A549 (cell line): ENCODE results near the gene H19. TPM values are rescaled to one million over a fixed set of nuclear protein-coding genes. Genes with fewer than 3 reads are reported as not detected.

ENCODE experiments used
- ATAC-seq, 2 experiments: fragments of 200-7000 bp in 1 of 2; fragments of >200 bp in 1 of 2; cut with Nextera tagmentation in 1 of 2; cut with Tn5 transposase in 1 of 2; 3 replicates each; pipeline versions ENCODE4 v1.8.0 to v1.9.1; 2018 to 2020; ENCODE audit warnings: mild to moderate bottlenecking in 1 of 2, moderate library complexity in 1 of 2
- CTCF ChIA-PET: fragments of 300-600 bp; sonication (Branson Sonifier 250); formaldehyde crosslinking; extraction: SDS; loops from one replicate; lab custom pipeline; 2021; ENCODE audit warnings: antibody characterized with exemption, inconsistent platforms; lab: Yijun Ruan, JAX
- POLR2A ChIA-PET: fragments of 350-600 bp; formaldehyde crosslinking; extraction: SDS; loops from one replicate; lab custom pipeline; 2021; ENCODE audit warnings: antibody characterized with exemption, inconsistent platforms; lab: Yijun Ruan, JAX
- DNase-seq, 2 experiments: peaks; one replicate each; pipeline versions ENCODE4 v3.0.0 to v3.0.0-alpha.2; 2011 to 2016; ENCODE audit warnings: low read depth in 1 of 2, low spot score in 1 of 2
- FAIRE-seq: peaks from 2 replicates; lab custom pipeline; 2011; peaks lifted over from hg19 to GRCh38; lab: Jason Lieb, UNC
- H3K27ac ChIP-seq, 2 experiments: fragments of >200 bp; sonication (Bioruptor Twin); formaldehyde crosslinking; 3 replicates each; pipeline ENCODE4 v1.5.1; 2016 to 2017
- H3K4me1 ChIP-seq: fragments of >200 bp; sonication (Bioruptor Twin); formaldehyde crosslinking; 3 replicates; pipeline ENCODE4 v1.6.1; 2016
- H3K4me2 ChIP-seq: fragments of >200 bp; sonication (Bioruptor Twin); formaldehyde crosslinking; 3 replicates; pipeline ENCODE4 v1.6.1; 2016
- H3K4me3 ChIP-seq: fragments of >200 bp; sonication (Bioruptor Twin); formaldehyde crosslinking; 3 replicates; pipeline ENCODE4 v1.5.1; 2016
- H3K9me3 ChIP-seq: fragments of >200 bp; sonication (Bioruptor Twin); formaldehyde crosslinking; 3 replicates; pipeline ENCODE4 v1.6.1; 2016
- CEBPB ChIP-seq, 2 experiments: fragments of >200 bp in 1 of 2; sonication (Bioruptor Twin) in 1 of 2; formaldehyde crosslinking in 1 of 2; IDR thresholded peaks; 2 replicates each; pipeline ENCODE4 v1.6.1; 2012 to 2016
- CHD4 ChIP-seq: fragments of 200-600 bp; sonication (generic); IDR thresholded peaks from 2 replicates; pipeline ENCODE4 v1.6.1; 2016; ENCODE audit warnings: antibody characterized with exemption, mild to moderate bottlenecking, borderline replicate concordance
- EHMT2 ChIP-seq: fragments of 200-600 bp; sonication (generic); IDR thresholded peaks from 2 replicates; pipeline ENCODE4 v1.6.1; 2016; ENCODE audit warnings: antibody characterized with exemption, low read depth, mild to moderate bottlenecking, moderate library complexity
- FOSL2 ChIP-seq, 2 experiments: fragments of 450-650 bp in 1 of 2; fragments of >200 bp in 1 of 2; sonication (Bioruptor Twin) in 1 of 2; formaldehyde crosslinking; IDR thresholded peaks; 2 replicates each; pipeline versions ENCODE4 v1.5.0 to v1.6.1; 2016 to 2020; ENCODE audit warnings: mild to moderate bottlenecking in 1 of 2, moderate library complexity in 1 of 2
- GATA3 ChIP-seq: IDR thresholded peaks from 2 replicates; pipeline ENCODE4 v1.6.1; 2012; ENCODE audit warnings: borderline replicate concordance
- HDAC2 ChIP-seq: fragments of 200-600 bp; sonication (generic); IDR thresholded peaks from 2 replicates; pipeline ENCODE4 v1.6.1; 2016
- HEYL ChIP-seq: fragments of 250-450 bp; sonication (Bioruptor Pico); IDR thresholded peaks from 2 replicates; pipeline ENCODE4 v1.8.0; 2021; ENCODE audit warnings: mild to moderate bottlenecking, moderate library complexity
- HOXB13 ChIP-seq: fragments of 250-450 bp; sonication (Bioruptor Pico); IDR thresholded peaks from 2 replicates; pipeline ENCODE4 v1.5.0; 2020; ENCODE audit warnings: low read depth, mild to moderate bottlenecking, moderate library complexity
- KDM1A ChIP-seq: fragments of 200-600 bp; sonication (generic); IDR thresholded peaks from 2 replicates; pipeline ENCODE4 v1.6.1; 2016; ENCODE audit warnings: low read depth, mild to moderate bottlenecking
- POLR2A ChIP-seq: IDR thresholded peaks from 2 replicates; pipeline ENCODE4 v1.6.1; 2012; ENCODE audit warnings: mild to moderate bottlenecking, low read length
- POLR2AphosphoS2 ChIP-seq: conservative IDR thresholded peaks from 2 replicates; pipeline ENCODE4 v1.6.1; 2012; ENCODE audit warnings: low read length, improper control_type of control experiment, inconsistent platforms
- RCOR1 ChIP-seq: fragments of 150-350 bp; IDR thresholded peaks from 2 replicates; pipeline ENCODE4 v1.6.1; 2014; ENCODE audit warnings: antibody characterized with exemption, low read length, low read depth
- RFX5 ChIP-seq: fragments of 450-650 bp; IDR thresholded peaks from 2 replicates; pipeline ENCODE4 v1.7.1; 2014; ENCODE audit warnings: antibody characterized with exemption, mild to moderate bottlenecking, moderate library complexity
- RNF2 ChIP-seq: fragments of 200-600 bp; sonication (generic); IDR thresholded peaks from 2 replicates; pipeline ENCODE4 v1.6.1; 2016; ENCODE audit warnings: low read depth, mild to moderate bottlenecking, antibody characterized with exemption, moderate library complexity, borderline replicate concordance
- ZC3H11A ChIP-seq: fragments of 450-650 bp; IDR thresholded peaks from 2 replicates; pipeline ENCODE4 v1.6.1; 2014; ENCODE audit warnings: antibody characterized with exemption, mild to moderate bottlenecking
- WGBS: methylation state at CpG from one replicate; pipeline ENCODE4 v1.1.6; 2017; ENCODE audit errors: missing lambda C conversion rate; 5-methylcytosine and 5-hydroxymethylcytosine counted together
- polyA plus RNA-seq, 4 experiments: library from polyadenylated mRNA; depleted of rRNA in 3 of 4; stranded (reverse); fragments of >200 nt; fragmentation: RNase III in 1 of 4; extraction: RNeasy Plus Mini Kit Qiagen cat#74134 plus additional on column Dnase treatment in 1 of 4; gene quantifications; 2 replicates in 3 of 4; 3 replicates in 1 of 4; pipeline ENCODE4 v1.2.3, GENCODE V29; 2011 to 2017
- small RNA-seq, 6 experiments: library from RNA; depleted of rRNA; stranded (forward); fragments of <200 nt; gene quantifications; one replicate each; pipeline ENCODE3, GENCODE V24; 2012
- TF ChIP-seq, protein P1 (sequence below): fragments of >200 bp; sonication (Bioruptor Twin); formaldehyde crosslinking; IDR thresholded peaks from 2 replicates; pipeline ENCODE4 v1.6.1; 2016
- TF ChIP-seq, protein P2 (sequence below): IDR thresholded peaks from 2 replicates; pipeline ENCODE4 v1.6.1; 2012; ENCODE audit warnings: low read depth, borderline replicate concordance
- TF ChIP-seq, protein P3 (sequence below): IDR thresholded peaks from 2 replicates; pipeline ENCODE4 v1.6.1; 2012
- TF ChIP-seq, protein P4 (sequence below): fragments of >200 bp; sonication (Bioruptor Twin); formaldehyde crosslinking; IDR thresholded peaks from 3 replicates; pipeline ENCODE4 v1.6.1; 2016

H19 gene
- polyA plus RNA-seq, 2 of the 4 experiments (the other 2 are of a cell fraction) = 16.6 to 37.1 TPM

DNA sequence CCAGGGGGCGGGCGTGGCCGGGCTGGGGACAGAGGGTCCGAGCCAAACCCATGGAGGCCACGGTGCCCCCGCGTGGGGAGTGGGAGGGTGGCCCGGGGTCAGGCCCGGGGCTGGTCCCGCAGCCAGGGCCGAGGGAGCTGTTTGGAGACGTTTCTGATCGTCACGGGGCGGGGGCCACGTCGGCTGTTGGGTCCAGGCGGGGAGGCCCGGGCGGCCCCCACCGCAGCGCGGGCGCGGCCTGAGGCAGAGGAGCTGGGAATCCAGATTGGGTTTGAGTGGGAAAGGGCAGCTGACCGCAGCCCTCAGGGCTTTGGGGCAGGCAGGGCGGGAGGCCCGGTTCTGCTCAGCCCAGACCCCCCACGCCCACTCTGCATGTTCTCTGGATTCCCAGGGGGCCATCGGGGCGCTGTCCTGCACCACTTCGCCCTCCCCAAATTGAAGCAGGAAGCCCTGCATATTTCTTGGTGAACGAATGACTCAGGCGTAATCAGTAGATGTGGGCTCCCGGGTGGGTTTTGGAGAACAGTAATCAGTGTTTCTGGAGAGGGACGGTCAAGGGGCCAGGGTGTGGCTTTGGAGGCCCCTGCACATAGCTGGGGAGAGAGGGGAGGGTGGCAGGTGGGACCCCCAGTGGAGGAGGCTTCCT, 49.9 kb downstream of the H19 start (continued):
- TF ChIP-seq CHD4 (no peak), CEBPB (IDR thresholded peaks at IDR 0.05) (no peak)

DNA sequence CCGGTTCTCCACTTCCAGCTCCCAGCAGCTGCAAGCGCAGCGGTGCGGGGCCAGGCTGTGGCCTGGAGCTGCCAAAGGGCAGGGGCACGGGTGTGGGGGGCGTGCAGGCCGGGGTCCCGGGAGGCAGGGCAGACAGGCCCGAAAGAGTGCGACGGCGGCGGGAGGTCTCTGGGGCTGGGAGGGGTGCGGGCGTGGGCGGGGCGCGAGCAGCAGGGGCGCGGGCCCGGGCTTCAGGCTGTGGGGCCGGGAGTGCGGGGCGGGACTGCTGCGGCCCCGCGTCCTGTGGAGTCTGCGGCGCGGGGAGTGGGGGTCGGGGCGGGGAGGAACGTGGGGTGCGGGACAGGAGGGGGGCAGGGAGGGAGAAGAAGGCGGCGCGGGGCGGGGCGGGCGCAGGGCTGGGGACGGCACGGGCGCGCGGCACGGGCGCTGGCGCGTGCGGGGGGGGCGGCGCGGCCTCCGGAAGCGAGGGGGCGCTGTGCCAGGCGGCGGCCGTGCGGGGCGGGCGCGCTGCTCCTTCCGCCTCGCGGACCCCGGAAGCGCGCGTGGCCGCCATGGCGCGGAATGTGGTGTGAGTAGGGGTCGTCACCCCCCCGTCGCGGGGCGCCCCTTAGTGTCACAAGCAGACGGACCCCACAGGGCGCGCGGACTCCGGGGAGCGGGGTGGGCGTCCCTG, 50.7 kb downstream of the H19 start, which contains the start of gene MRPL23:
TSS of gene MRPL23 (plus strand) at position 521 of the 673 bp plus-strand sequence. CDS start at position 552, 31 bp downstream.
- H3K27ac ChIP-seq = no peak within 1 kb of the TSS
- ATAC-seq (peak; percentile 72), DNase-seq (no peak), FAIRE-seq (no peak)
- WGBS = no CpG with 5 or more reads among the region's 85 CpGs
- no peaks in the 10 kb centered on the region for H3K4me1 ChIP-seq
- ChIA-PET POLR2A (interaction anchor here (0.9 kb wide), 1 partner anchor 204 kb away, joined by 3 read pairs; no protein-coding TSS in a partner anchor), CTCF (interaction anchor here (0.7 to 28.2 kb wide), 14 partner anchors 13 to 294 kb away, joined by 3 to 554 read pairs (median 6); partner anchors contain the start of gene SYT8)
- no peak within 1 kb of the TSS for H3K4me3 ChIP-seq
- TF ChIP-seq, protein P1, sequence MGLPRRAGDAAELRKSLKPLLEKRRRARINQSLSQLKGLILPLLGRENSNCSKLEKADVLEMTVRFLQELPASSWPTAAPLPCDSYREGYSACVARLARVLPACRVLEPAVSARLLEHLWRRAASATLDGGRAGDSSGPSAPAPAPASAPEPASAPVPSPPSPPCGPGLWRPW = no peak
- TF ChIP-seq POLR2A (no peak), HDAC2 (no peak), EHMT2 (no peak), FOSL2 (IDR thresholded peaks at IDR 0.05) (no peak), FOSL2 (CRISPR knock-in tag; IDR thresholded peaks at IDR 0.05) (no peak), RCOR1 (no peak), HEYL (CRISPR knock-in tag) (no peak), GATA3 (no peak), RNF2 (no peak), POLR2AphosphoS2 (no peak), HOXB13 (no peak), ZC3H11A (no peak), KDM1A (no peak), RFX5 (no peak)
- TF ChIP-seq, protein P2, sequence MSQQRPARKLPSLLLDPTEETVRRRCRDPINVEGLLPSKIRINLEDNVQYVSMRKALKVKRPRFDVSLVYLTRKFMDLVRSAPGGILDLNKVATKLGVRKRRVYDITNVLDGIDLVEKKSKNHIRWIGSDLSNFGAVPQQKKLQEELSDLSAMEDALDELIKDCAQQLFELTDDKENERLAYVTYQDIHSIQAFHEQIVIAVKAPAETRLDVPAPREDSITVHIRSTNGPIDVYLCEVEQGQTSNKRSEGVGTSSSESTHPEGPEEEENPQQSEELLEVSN = no peak
- TF ChIP-seq, protein P3, sequence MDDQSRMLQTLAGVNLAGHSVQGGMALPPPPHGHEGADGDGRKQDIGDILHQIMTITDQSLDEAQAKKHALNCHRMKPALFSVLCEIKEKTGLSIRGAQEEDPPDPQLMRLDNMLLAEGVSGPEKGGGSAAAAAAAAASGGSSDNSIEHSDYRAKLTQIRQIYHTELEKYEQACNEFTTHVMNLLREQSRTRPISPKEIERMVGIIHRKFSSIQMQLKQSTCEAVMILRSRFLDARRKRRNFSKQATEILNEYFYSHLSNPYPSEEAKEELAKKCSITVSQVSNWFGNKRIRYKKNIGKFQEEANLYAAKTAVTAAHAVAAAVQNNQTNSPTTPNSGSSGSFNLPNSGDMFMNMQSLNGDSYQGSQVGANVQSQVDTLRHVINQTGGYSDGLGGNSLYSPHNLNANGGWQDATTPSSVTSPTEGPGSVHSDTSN = no peak
- TF ChIP-seq, protein P4, sequence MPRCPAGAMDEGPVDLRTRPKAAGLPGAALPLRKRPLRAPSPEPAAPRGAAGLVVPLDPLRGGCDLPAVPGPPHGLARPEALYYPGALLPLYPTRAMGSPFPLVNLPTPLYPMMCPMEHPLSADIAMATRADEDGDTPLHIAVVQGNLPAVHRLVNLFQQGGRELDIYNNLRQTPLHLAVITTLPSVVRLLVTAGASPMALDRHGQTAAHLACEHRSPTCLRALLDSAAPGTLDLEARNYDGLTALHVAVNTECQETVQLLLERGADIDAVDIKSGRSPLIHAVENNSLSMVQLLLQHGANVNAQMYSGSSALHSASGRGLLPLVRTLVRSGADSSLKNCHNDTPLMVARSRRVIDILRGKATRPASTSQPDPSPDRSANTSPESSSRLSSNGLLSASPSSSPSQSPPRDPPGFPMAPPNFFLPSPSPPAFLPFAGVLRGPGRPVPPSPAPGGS = no peak
- no peaks in the 10 kb centered on the region for H3K9me3 ChIP-seq
- H3K4me2 ChIP-seq = no peak within 1 kb of the TSS

Small RNA genes lying within 50 kb of the gene (small RNA-seq; reads per million reads assigned to genes)
- gene RF01972 (0 reads per million in 6 experiments), gene RF01973 (0 reads per million in 6 experiments)

Other genes with a start within 250 kb of the H19 start
- 0.26 and 0.28 TPM in 2 replicates for gene IFITM10, start 247.2 kb downstream of the H19 start, polyA plus RNA-seq (2011; rRNA removed)
- 0.55 to 0.78 TPM (median 0.67 TPM) in 3 replicates for gene IFITM10, start 247.2 kb downstream of the H19 start, polyA plus RNA-seq (2017; fragmentation: RNase III; extraction: RNeasy Plus Mini Kit Qiagen cat#74134 plus additional on column Dnase treatment)
- 74.0 and 117 TPM in 2 replicates for gene CTSD, start 233.9 kb downstream of the H19 start, polyA plus RNA-seq (2011; rRNA removed)
- gene CTSD, start 233.9 kb downstream of the H19 start, polyA plus RNA-seq (2017; fragmentation: RNase III; extraction: RNeasy Plus Mini Kit Qiagen cat#74134 plus additional on column Dnase treatment) = 259 to 326 TPM (median 310 TPM) in 3 replicates
- gene SYT8, start 162.9 kb downstream of the H19 start, polyA plus RNA-seq (2011; rRNA removed) = not detected in 2 replicates
- 0.21 to 0.25 TPM (median 0.22 TPM) in 3 replicates for gene SYT8, start 162.9 kb downstream of the H19 start, polyA plus RNA-seq (2017; fragmentation: RNase III; extraction: RNeasy Plus Mini Kit Qiagen cat#74134 plus additional on column Dnase treatment)
- not detected in 2 replicates for gene TNNI2, start 158.9 kb downstream of the H19 start, polyA plus RNA-seq (2011; rRNA removed)
- not detected in 3 replicates for gene TNNI2, start 158.9 kb downstream of the H19 start, polyA plus RNA-seq (2017; fragmentation: RNase III; extraction: RNeasy Plus Mini Kit Qiagen cat#74134 plus additional on column Dnase treatment)
- gene LSP1, start 144.8 kb downstream of the H19 start, polyA plus RNA-seq (2011; rRNA removed) = 0.42 and 0.67 TPM in 2 replicates
- gene LSP1, start 144.8 kb downstream of the H19 start, polyA plus RNA-seq (2017; fragmentation: RNase III; extraction: RNeasy Plus Mini Kit Qiagen cat#74134 plus additional on column Dnase treatment) = 1.7 to 5.5 TPM (median 3.5 TPM) in 3 replicates
- gene PRR33, start 105.9 kb downstream of the H19 start, polyA plus RNA-seq (2011; rRNA removed) = not detected in 2 replicates
- gene PRR33, start 105.9 kb downstream of the H19 start, polyA plus RNA-seq (2017; fragmentation: RNase III; extraction: RNeasy Plus Mini Kit Qiagen cat#74134 plus additional on column Dnase treatment) = not detected in 3 replicates
- not detected in 2 replicates for gene TNNT3, start 78.1 kb downstream of the H19 start, polyA plus RNA-seq (2011; rRNA removed)
- 0.15 TPM in 1 of 3 replicates, not detected in the others for gene TNNT3, start 78.1 kb downstream of the H19 start, polyA plus RNA-seq (2017; fragmentation: RNase III; extraction: RNeasy Plus Mini Kit Qiagen cat#74134 plus additional on column Dnase treatment)
- gene MRPL23, start 50.5 kb downstream of the H19 start, polyA plus RNA-seq (2011; rRNA removed) = 60.0 and 77.7 TPM in 2 replicates
- 151 to 160 TPM (median 160 TPM) in 3 replicates for gene MRPL23, start 50.5 kb downstream of the H19 start, polyA plus RNA-seq (2017; fragmentation: RNase III; extraction: RNeasy Plus Mini Kit Qiagen cat#74134 plus additional on column Dnase treatment)
- 2.0 and 4.9 TPM in 2 replicates for gene IGF2, start 141.5 kb upstream of the H19 start, polyA plus RNA-seq (2011; rRNA removed)
- 1.1 to 4.2 TPM (median 2.9 TPM) in 3 replicates for gene IGF2, start 141.5 kb upstream of the H19 start, polyA plus RNA-seq (2017; fragmentation: RNase III; extraction: RNeasy Plus Mini Kit Qiagen cat#74134 plus additional on column Dnase treatment)
- not detected in 2 replicates for gene INS, start 163.4 kb upstream of the H19 start, polyA plus RNA-seq (2011; rRNA removed)
- not detected in 3 replicates for gene INS, start 163.4 kb upstream of the H19 start, polyA plus RNA-seq (2017; fragmentation: RNase III; extraction: RNeasy Plus Mini Kit Qiagen cat#74134 plus additional on column Dnase treatment)
- not detected in 2 replicates for gene TH, start 174.0 kb upstream of the H19 start, polyA plus RNA-seq (2011; rRNA removed)
- gene TH, start 174.0 kb upstream of the H19 start, polyA plus RNA-seq (2017; fragmentation: RNase III; extraction: RNeasy Plus Mini Kit Qiagen cat#74134 plus additional on column Dnase treatment) = not detected in 3 replicates